Medulla oblongata (tissue), 1 donor: ENCODE data around the gene MORC3.

ENCODE experiments used
- DNase-seq: peaks from one replicate; pipeline ENCODE4 v3.0.0-alpha.2; 2015; ENCODE audit errors: extremely low spot score

The MORC3 gene

GRCh38 chr21:36423771-36424433 lies 103.9 kb downstream of the MORC3 start:
- DNase-seq: no peak

GRCh38 chr21:36424592-36424991 lies 104.6 kb downstream of the MORC3 start:
- DNase-seq: no peak

GRCh38 chr21:36425286-36425685 lies 105.3 kb downstream of the MORC3 start:
- DNase-seq: no peak
